ENCODE measurements around the gene IDE. TPM values are rescaled to one million over a fixed set of nuclear protein-coding genes. Genes with fewer than 3 reads are reported as not detected.

Gene IDE
- total and polyA plus RNA-seq, 2 of the 4 experiments (the other 2 are of a cell fraction) = 9.3 to 27.4 TPM

DNA sequence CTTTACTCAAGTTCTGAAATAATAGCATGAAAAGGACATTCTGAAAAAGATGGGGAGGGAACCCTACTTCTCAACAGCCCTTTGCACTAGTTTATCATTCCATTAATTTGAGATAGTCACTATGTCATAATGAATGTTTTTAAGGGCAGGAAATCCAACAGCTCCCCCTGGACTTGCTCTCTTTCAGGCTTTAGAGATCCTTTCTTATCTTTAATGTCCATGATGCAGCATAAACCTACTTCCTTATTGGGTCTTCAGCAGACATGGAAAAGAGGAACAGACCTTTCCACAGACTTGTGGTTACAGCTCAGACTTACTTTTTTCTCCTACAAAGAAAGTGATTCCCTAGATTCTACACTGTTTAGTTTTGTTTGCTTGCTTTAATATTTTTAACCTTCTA, 87.3 kb downstream of the IDE start:
- no peak overlapping the region for H2AFZ ChIP-seq (replicated peaks; ENCODE audit: low read length, poor library complexity)
- H3K27me3 ChIP-seq (ENCODE audit: control insufficient read depth, insufficient read depth, low read length) = no peaks in the 10 kb centered on the region
- H3K79me1 ChIP-seq (ENCODE audit: low read depth in 1 of 2, low read length in 2 of 2) = no peaks in the 10 kb centered on the region
- no peak overlapping the region for H2BK120ac ChIP-seq (ENCODE audit: low read depth, low read length)
- ATAC-seq (ENCODE audit: low read depth) (no peak), DNase-seq (no peak)
- dilution Hi-C loops (cut with HindIII; ENCODE audit: low sequenced_read_pairs, unreplicated experiment) (no loop called here), intact Hi-C loops (cut with micrococcal nuclease) (no loop called here), in situ Hi-C loops (cut with MboI; ENCODE audit: low sequenced_read_pairs) (no loop called here)
- no peaks in the 10 kb centered on the region; the same call in 1 of the 2 replicates for H4K20me1 ChIP-seq (ENCODE audit: insufficient read depth, low read length)
- H2AK5ac ChIP-seq (ENCODE audit: low read depth, low read length) = no peak overlapping the region
- TF ChIP-seq MAZ (IDR thresholded peaks at IDR 0.05; ENCODE audit: borderline replicate concordance, low read depth, low read length) = no peak
- TF ChIP-seq BHLHE40 (IDR thresholded peaks at IDR 0.05; ENCODE audit: low read depth, low read length) = no peak
- no peak for TF ChIP-seq RCOR1 (IDR thresholded peaks at IDR 0.05; ENCODE audit: insufficient replicate concordance, low read length)
- TF ChIP-seq MAFK (IDR thresholded peaks at IDR 0.05; ENCODE audit: low read depth, low read length) = no peak
- TF ChIP-seq MXI1 (IDR thresholded peaks at IDR 0.05; ENCODE audit: borderline replicate concordance, low read depth, low read length) = no peak
- no peak for TF ChIP-seq POLR2A (IDR thresholded peaks at IDR 0.05; ENCODE audit: low read depth, low read length)
- TF ChIP-seq, protein P1, sequence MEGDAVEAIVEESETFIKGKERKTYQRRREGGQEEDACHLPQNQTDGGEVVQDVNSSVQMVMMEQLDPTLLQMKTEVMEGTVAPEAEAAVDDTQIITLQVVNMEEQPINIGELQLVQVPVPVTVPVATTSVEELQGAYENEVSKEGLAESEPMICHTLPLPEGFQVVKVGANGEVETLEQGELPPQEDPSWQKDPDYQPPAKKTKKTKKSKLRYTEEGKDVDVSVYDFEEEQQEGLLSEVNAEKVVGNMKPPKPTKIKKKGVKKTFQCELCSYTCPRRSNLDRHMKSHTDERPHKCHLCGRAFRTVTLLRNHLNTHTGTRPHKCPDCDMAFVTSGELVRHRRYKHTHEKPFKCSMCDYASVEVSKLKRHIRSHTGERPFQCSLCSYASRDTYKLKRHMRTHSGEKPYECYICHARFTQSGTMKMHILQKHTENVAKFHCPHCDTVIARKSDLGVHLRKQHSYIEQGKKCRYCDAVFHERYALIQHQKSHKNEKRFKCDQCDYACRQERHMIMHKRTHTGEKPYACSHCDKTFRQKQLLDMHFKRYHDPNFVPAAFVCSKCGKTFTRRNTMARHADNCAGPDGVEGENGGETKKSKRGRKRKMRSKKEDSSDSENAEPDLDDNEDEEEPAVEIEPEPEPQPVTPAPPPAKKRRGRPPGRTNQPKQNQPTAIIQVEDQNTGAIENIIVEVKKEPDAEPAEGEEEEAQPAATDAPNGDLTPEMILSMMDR (conservative IDR thresholded peaks at IDR 0.05; ENCODE audit: low read depth, low read length) = no peak
- TF ChIP-seq RFX5 (IDR thresholded peaks at IDR 0.05; ENCODE audit: low read depth, low read length) = no peak
- TF ChIP-seq RAD21 (IDR thresholded peaks at IDR 0.05; ENCODE audit: low read length) = no peak
- TF ChIP-seq, protein P2, sequence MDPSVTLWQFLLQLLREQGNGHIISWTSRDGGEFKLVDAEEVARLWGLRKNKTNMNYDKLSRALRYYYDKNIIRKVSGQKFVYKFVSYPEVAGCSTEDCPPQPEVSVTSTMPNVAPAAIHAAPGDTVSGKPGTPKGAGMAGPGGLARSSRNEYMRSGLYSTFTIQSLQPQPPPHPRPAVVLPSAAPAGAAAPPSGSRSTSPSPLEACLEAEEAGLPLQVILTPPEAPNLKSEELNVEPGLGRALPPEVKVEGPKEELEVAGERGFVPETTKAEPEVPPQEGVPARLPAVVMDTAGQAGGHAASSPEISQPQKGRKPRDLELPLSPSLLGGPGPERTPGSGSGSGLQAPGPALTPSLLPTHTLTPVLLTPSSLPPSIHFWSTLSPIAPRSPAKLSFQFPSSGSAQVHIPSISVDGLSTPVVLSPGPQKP (IDR thresholded peaks at IDR 0.05; ENCODE audit: borderline replicate concordance, low read depth, low read length) = no peak
- TF ChIP-seq FOS (IDR thresholded peaks at IDR 0.05; ENCODE audit: low read depth, low read length) = no peak
- TF ChIP-seq NFE2L2 (IDR thresholded peaks at IDR 0.05; ENCODE audit: low read depth, low read length) = no peak
- no peak for TF ChIP-seq SMC3 (IDR thresholded peaks at IDR 0.05; ENCODE audit: low read depth, low read length)
- no peak overlapping the region for H3K18ac ChIP-seq (ENCODE audit: low read depth, low read length)
- no peak overlapping the region for H3K4me2 ChIP-seq (ENCODE audit: low read depth, low read length)
- H3K23ac ChIP-seq (ENCODE audit: low read depth, low read length) = no peak overlapping the region
- no peak overlapping the region for H2BK5ac ChIP-seq (ENCODE audit: low read depth, low read length, poor library complexity, severe bottlenecking)
- no peak overlapping the region for H3K9ac ChIP-seq (ENCODE audit: low read depth, low read length)
- H4K8ac ChIP-seq (ENCODE audit: low read depth in 2 of 2, low read length in 2 of 2) = no peak overlapping the region
- peaks cover 3% of the 10 kb centered on the region for H3K4me1 ChIP-seq (ENCODE audit: control insufficient read depth, insufficient read depth, low read length)
- no peak overlapping the region for H2AK9ac ChIP-seq (replicated peaks; ENCODE audit: low read depth, low read length, poor library complexity)
- no peak overlapping the region for H3K56ac ChIP-seq (ENCODE audit: extremely low read depth, insufficient read depth, low read length)
- H3K14ac ChIP-seq (replicated peaks; ENCODE audit: low read depth, low read length) = no peak overlapping the region
- no peak overlapping the region for H3K4me3 ChIP-seq (ENCODE audit: insufficient read depth, low read depth, low read length)
- ChIA-PET POLR2A (ENCODE audit: unreplicated experiment) (no interaction called here), CTCF (no interaction called here)
- BruUV-seq (replicated peaks) = no TSS peak
- H3K9me3 ChIP-seq (ENCODE audit: control insufficient read depth, insufficient read depth, low read length) = no peaks in the 10 kb centered on the region
- H4K5ac ChIP-seq (ENCODE audit: low read depth, low read length) = no peak overlapping the region
- no peak overlapping the region for H2BK15ac ChIP-seq (ENCODE audit: low read depth, low read length)
- H3K9me1 ChIP-seq (ENCODE audit: insufficient read depth, low read length) = peaks cover 10% of the 10 kb centered on the region
- peaks cover 27% of the 10 kb centered on the region for H3K36me3 ChIP-seq (ENCODE audit: control insufficient read depth, insufficient read depth, low read length)
- H3K4ac ChIP-seq (ENCODE audit: low read depth, low read length) = no peak overlapping the region
- H2BK20ac ChIP-seq (ENCODE audit: low read depth, low read length) = no peak overlapping the region
- H4K91ac ChIP-seq (ENCODE audit: insufficient read depth, low read depth, low read length) = no peak overlapping the region
- no peak overlapping the region for H3K27ac ChIP-seq (ENCODE audit: insufficient read depth, low read length)
